ENCODE data around the gene ROPN1.

The ROPN1 gene

GRCh38 chr3:123947482-123947881 lies 44.4 kb downstream of the ROPN1 start:
- no peak for DNase-seq

GRCh38 chr3:123941542-123941941 lies 50.4 kb downstream of the ROPN1 start:
- DNase-seq: no peak

GRCh38 chr3:123941121-123941520 lies 50.8 kb downstream of the ROPN1 start:
- no peak for DNase-seq

GRCh38 chr3:123939706-123940105 lies 52.2 kb downstream of the ROPN1 start:
- no peak for DNase-seq

- no peak for DNase-seq
Measured at GRCh38 chr3:123936400-123936799, 55.5 kb downstream of the ROPN1 start.

GRCh38 chr3:123935830-123936229 lies 56.1 kb downstream of the ROPN1 start:
- no peak for DNase-seq

- DNase-seq: no peak
Measured at GRCh38 chr3:123934250-123934649, 57.7 kb downstream of the ROPN1 start.

GRCh38 chr3:123930445-123930844 lies 61.5 kb downstream of the ROPN1 start:
- no peak for DNase-seq

GRCh38 chr3:123929325-123929724 lies 62.6 kb downstream of the ROPN1 start:
- DNase-seq: no peak

GRCh38 chr3:123926396-123926795 lies 65.5 kb downstream of the ROPN1 start:
- DNase-seq: no peak

GRCh38 chr3:123920868-123921267 lies 71.1 kb downstream of the ROPN1 start:
- no peak for DNase-seq

GRCh38 chr3:123920383-123920782 lies 71.5 kb downstream of the ROPN1 start:
- no peak for DNase-seq

GRCh38 chr3:123919353-123919752 lies 72.6 kb downstream of the ROPN1 start:
- DNase-seq: no peak

Data from cerebellar nuclear complex (tissue), 1 donor.